ENCODE results near the gene RNF157.

- TF ChIP-seq ELK1 (IDR thresholded peaks at IDR 0.05; ENCODE audit: borderline replicate concordance, low read depth, low read length) (no peak), RCOR1 (IDR thresholded peaks at IDR 0.05; ENCODE audit: insufficient replicate concordance, low read length) (no peak), POLR2A (IDR thresholded peaks at IDR 0.05; ENCODE audit: low read depth, low read length) (no peak), MAFK (IDR thresholded peaks at IDR 0.05; ENCODE audit: low read depth, low read length) (no peak), CTCF (conservative IDR thresholded peaks at IDR 0.05; ENCODE audit: low read depth, low read length) (no peak), CEBPB (IDR thresholded peaks at IDR 0.05; ENCODE audit: low read depth, low read length) (peak; percentile 24; the same call in 1 of the 2 replicates), RAD21 (IDR thresholded peaks at IDR 0.05; ENCODE audit: low read length) (no peak), SMC3 (IDR thresholded peaks at IDR 0.05; ENCODE audit: low read depth, low read length) (no peak), RFX5 (IDR thresholded peaks at IDR 0.05; ENCODE audit: low read depth, low read length) (no peak), USF2 (IDR thresholded peaks at IDR 0.05; ENCODE audit: low read depth, low read length) (no peak), BHLHE40 (IDR thresholded peaks at IDR 0.05; ENCODE audit: low read depth, low read length) (no peak), FOS (IDR thresholded peaks at IDR 0.05; ENCODE audit: low read depth, low read length) (no peak), MXI1 (IDR thresholded peaks at IDR 0.05; ENCODE audit: borderline replicate concordance, low read depth, low read length) (no peak)
These were observed 878 bp upstream of the RNF157 start for GRCh38 chr17:76241204-76241538.

Measured in IMR-90 (cell line).